Endodermal cell (in vitro differentiated cells): Measurements from ENCODE around the gene MANF. TPM values are rescaled to one million over a fixed set of nuclear protein-coding genes. Genes with fewer than 3 reads are reported as not detected.
A peak's percentile ranks its signal among the peaks of the same experiment; 100 is the strongest.

Experiments
- DNase-seq: peaks from one replicate; pipeline ENCODE4 v3.0.0-alpha.2; 2017
- H3K27ac ChIP-seq: 2 replicates; pipeline ENCODE4 v1.5.1; 2013; ENCODE audit warnings: mild to moderate bottlenecking, low read depth, low read length, moderate library complexity
- H3K27me3 ChIP-seq: 2 replicates; pipeline ENCODE4 v1.6.1; 2013; ENCODE audit warnings: mild to moderate bottlenecking, low read length, moderate library complexity; ENCODE audit not compliant: insufficient read depth, control insufficient read depth, poor library complexity, severe bottlenecking
- H3K36me3 ChIP-seq: 2 replicates; pipeline ENCODE4 v1.7.0; 2013; ENCODE audit warnings: mild to moderate bottlenecking, low read length, moderate library complexity; ENCODE audit not compliant: control insufficient read depth, insufficient read depth
- H3K4me1 ChIP-seq: one replicate; pipeline ENCODE4 v1.7.0; 2013; ENCODE audit warnings: low read length; ENCODE audit not compliant: control insufficient read depth, insufficient read depth
- H3K4me3 ChIP-seq: 2 replicates; pipeline ENCODE4 v1.5.1; 2013; ENCODE audit warnings: mild to moderate bottlenecking, low read length, moderate library complexity
- H3K9ac ChIP-seq: 2 replicates; pipeline ENCODE4 v1.6.1; 2013; ENCODE audit warnings: mild to moderate bottlenecking, low read length, moderate library complexity; ENCODE audit not compliant: poor library complexity, severe bottlenecking; ENCODE audit errors: extremely low read depth
- H3K9me3 ChIP-seq: 2 replicates; pipeline ENCODE4 v1.6.1; 2013; ENCODE audit warnings: mild to moderate bottlenecking, low read length, moderate library complexity; ENCODE audit not compliant: control insufficient read depth
- H3K27ac Mint-ChIP-seq: 2 replicates; pipeline ENCODE4 v1.8.0; 2020; ENCODE audit warnings: mixed read lengths
- H3K27me3 Mint-ChIP-seq: 2 replicates; pipeline ENCODE4 v1.8.0; 2021; ENCODE audit warnings: mild to moderate bottlenecking, mixed read lengths; ENCODE audit not compliant: insufficient read depth
- H3K36me3 Mint-ChIP-seq: 2 replicates; pipeline ENCODE4 v1.8.0; 2020; ENCODE audit warnings: low read depth, mixed read lengths
- H3K4me1 Mint-ChIP-seq: 2 replicates; pipeline ENCODE4 v1.8.0; 2020; ENCODE audit warnings: mixed read lengths
- H3K4me3 Mint-ChIP-seq: 2 replicates; pipeline ENCODE4 v1.8.0; 2020; ENCODE audit warnings: mild to moderate bottlenecking, moderate library complexity, mixed read lengths
- H3K9me3 Mint-ChIP-seq: 2 replicates; pipeline ENCODE4 v1.8.0; 2020; ENCODE audit warnings: mild to moderate bottlenecking, mixed read lengths
- WGBS, 2 experiments: methylation state at CpG; one replicate each; pipeline versions ENCODE4 v1.1.5 to v1.1.7; 2013; ENCODE audit warnings: missing lambda C conversion rate in 2 of 2, mixed read lengths in 1 of 2; ENCODE audit not compliant: insufficient coverage in 1 of 2, insufficient read length in 1 of 2; 5-methylcytosine and 5-hydroxymethylcytosine counted together
- total RNA-seq, 2 donors: library from RNA; stranded (reverse); fragmentation: NEBNext Ultra II Directional in 1 of 2; extraction: Animal tissue kit (Norgen Biotek cat#: 25700) in 1 of 2; gene quantifications; 2 replicates in 1 of 2; 3 replicates in 1 of 2; pipeline ENCODE4 v1.2.1, GENCODE V29; 2021
- TF ChIP-seq, protein P1 (sequence below): fragments of 200-600 bp; sonication (generic); conservative IDR thresholded peaks from 2 replicates; pipeline ENCODE4 v1.5.0; 2021; ENCODE audit warnings: antibody characterized with exemption, mild to moderate bottlenecking

The MANF gene
- total RNA-seq, 2 donors from 2014 or later: 153 to 225 TPM

- H3K36me3 Mint-ChIP-seq: peaks cover 66% of the 10 kb centered on the region
- Histone ChIP-seq H3K36me3 (peaks cover 84% of the 10 kb centered on the region), H3K4me3 (peak within 1 kb of the TSS; percentile 77), H3K27ac (peak within 1 kb of the TSS; percentile 97), H3K4me1 (peaks cover 19% of the 10 kb centered on the region), H3K9ac (peak within 1 kb of the TSS; percentile 78), H3K9me3 (peaks cover 27% of the 10 kb centered on the region), H3K27me3 (no peaks in the 10 kb centered on the region)
- peaks cover 6% of the 10 kb centered on the region for H3K9me3 Mint-ChIP-seq
- peak within 1 kb of the TSS; percentile 93 for H3K27ac Mint-ChIP-seq
- H3K4me1 Mint-ChIP-seq: peaks cover 48% of the 10 kb centered on the region
- WGBS, 2 experiments: 0% methylated on average over 8 to 83 of the region's 83 CpGs
- H3K27me3 Mint-ChIP-seq: no peaks in the 10 kb centered on the region
- H3K4me3 Mint-ChIP-seq: peak within 1 kb of the TSS; percentile 75
- DNase-seq: peak; percentile 99
- TF ChIP-seq, protein P1, sequence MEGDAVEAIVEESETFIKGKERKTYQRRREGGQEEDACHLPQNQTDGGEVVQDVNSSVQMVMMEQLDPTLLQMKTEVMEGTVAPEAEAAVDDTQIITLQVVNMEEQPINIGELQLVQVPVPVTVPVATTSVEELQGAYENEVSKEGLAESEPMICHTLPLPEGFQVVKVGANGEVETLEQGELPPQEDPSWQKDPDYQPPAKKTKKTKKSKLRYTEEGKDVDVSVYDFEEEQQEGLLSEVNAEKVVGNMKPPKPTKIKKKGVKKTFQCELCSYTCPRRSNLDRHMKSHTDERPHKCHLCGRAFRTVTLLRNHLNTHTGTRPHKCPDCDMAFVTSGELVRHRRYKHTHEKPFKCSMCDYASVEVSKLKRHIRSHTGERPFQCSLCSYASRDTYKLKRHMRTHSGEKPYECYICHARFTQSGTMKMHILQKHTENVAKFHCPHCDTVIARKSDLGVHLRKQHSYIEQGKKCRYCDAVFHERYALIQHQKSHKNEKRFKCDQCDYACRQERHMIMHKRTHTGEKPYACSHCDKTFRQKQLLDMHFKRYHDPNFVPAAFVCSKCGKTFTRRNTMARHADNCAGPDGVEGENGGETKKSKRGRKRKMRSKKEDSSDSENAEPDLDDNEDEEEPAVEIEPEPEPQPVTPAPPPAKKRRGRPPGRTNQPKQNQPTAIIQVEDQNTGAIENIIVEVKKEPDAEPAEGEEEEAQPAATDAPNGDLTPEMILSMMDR: peak; percentile 96
Observed at GRCh38 chr3:51391075-51391565, 6.0 kb downstream of the MANF start, which contains the start of gene RBM15B. RBM15B (plus strand) TSS chr3:51391285; CDS start chr3:51391400, 115 bp downstream.

DNA sequence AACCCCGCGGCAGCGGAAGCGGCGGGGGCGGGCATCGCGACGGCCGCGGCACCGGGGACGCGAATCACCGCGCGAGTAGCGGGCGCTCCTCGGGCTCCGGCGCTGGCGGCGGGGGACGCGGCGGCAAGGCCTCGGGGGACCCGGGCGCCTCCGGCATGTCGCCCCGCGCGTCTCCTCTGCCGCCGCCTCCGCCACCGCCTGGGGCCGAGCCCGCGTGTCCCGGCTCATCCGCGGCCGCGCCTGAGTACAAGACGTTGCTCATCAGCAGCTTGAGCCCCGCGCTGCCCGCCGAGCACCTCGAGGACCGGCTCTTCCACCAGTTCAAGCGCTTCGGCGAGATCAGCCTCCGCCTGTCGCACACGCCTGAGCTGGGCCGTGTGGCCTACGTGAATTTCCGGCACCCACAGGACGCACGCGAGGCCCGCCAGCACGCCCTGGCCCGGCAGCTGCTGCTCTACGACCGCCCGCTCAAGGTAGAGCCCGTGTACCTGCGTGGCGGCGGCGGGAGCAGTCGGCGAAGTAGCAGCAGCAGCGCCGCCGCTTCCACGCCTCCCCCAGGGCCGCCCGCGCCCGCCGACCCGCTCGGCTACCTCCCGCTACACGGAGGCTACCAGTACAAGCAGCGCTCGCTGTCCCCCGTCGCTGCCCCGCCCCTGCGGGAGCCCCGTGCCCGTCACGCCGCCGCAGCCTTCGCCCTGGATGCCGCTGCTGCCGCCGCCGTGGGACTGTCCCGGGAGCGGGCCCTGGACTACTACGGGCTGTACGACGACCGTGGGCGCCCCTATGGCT, 6.7 kb downstream of the MANF start:
- TF ChIP-seq, protein P1: no peak
- H3K36me3 ChIP-seq: peaks cover 83% of the 10 kb centered on the region
- Mint-ChIP-seq H3K4me3 (peak overlapping the region; percentile 75), H3K9me3 (peaks cover 6% of the 10 kb centered on the region), H3K4me1 (peaks cover 43% of the 10 kb centered on the region), H3K27me3 (no peaks in the 10 kb centered on the region), H3K36me3 (peaks cover 62% of the 10 kb centered on the region), H3K27ac (peak overlapping the region; percentile 93)
- no peaks in the 10 kb centered on the region for H3K27me3 ChIP-seq
- H3K4me3 ChIP-seq: peak overlapping the region; percentile 77
- peaks cover 16% of the 10 kb centered on the region for H3K4me1 ChIP-seq
- peak; percentile 68 for DNase-seq
- peak overlapping the region; percentile 97 for H3K27ac ChIP-seq
- 11 to 30% methylated on average over 40 to 115 of the region's 115 CpGs for WGBS, 2 experiments
- peaks cover 27% of the 10 kb centered on the region for H3K9me3 ChIP-seq
- peak overlapping the region; percentile 78 for H3K9ac ChIP-seq

- TF ChIP-seq, protein P1: no peak
- WGBS, 2 experiments: 94 to 96% methylated on average over 40 to 42 of the region's 42 CpGs
- H3K27me3 ChIP-seq: no peaks in the 10 kb centered on the region
- H3K36me3 ChIP-seq: peaks cover 78% of the 10 kb centered on the region
- Mint-ChIP-seq H3K36me3 (peaks cover 58% of the 10 kb centered on the region), H3K9me3 (peaks cover 6% of the 10 kb centered on the region), H3K4me3 (peak overlapping the region; percentile 75), H3K27me3 (no peaks in the 10 kb centered on the region), H3K27ac (peak overlapping the region; percentile 75), H3K4me1 (peaks cover 40% of the 10 kb centered on the region)
- peak overlapping the region; percentile 77 for H3K4me3 ChIP-seq
- peak overlapping the region; percentile 78 for H3K9ac ChIP-seq
- peaks cover 27% of the 10 kb centered on the region for H3K9me3 ChIP-seq
- peaks cover 16% of the 10 kb centered on the region for H3K4me1 ChIP-seq
- no peak overlapping the region for H3K27ac ChIP-seq
- no peak for DNase-seq
Observed at GRCh38 chr3:51392355-51393133, 7.5 kb downstream of the MANF start.
